GM20000 (cell line): ENCODE data around the gene CELA2B.
"Not testable (repeated sequence)": the region's sequence is repeated elsewhere in the genome, so short reads cannot be mapped to it uniquely, and the experiment has no call there.

Experiments
- DNase-seq: peaks from one replicate; pipeline ENCODE4 v3.0.0; 2012; ENCODE audit warnings: low spot score
- TF ChIP-seq, protein P1 (sequence below): IDR thresholded peaks from 2 replicates; pipeline ENCODE4 v1.5.1; 2012; ENCODE audit warnings: mild to moderate bottlenecking, control low read depth; ENCODE audit errors: extremely low read depth, missing control alignments

CELA2B gene

DNA sequence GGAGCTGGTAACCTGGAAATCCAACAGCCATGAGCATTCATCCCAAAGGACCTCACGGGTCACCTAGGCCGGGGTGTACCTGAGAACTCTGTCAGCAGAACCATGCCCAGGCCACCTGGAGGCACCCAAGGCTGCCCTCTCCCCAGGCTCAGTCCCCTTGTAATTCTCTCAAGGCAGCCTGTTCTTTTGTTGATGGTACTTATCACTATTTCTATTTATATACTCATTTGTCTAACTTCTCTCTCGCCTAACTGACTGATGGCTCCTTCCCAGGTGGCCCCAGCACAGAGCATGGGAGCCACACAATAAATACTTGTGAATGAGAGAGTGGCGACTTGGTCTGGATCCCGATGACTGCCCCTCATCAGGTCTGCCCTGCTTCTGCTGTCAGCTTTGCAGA lies 31.4 kb downstream of the CELA2B start:
- TF ChIP-seq, protein P1, sequence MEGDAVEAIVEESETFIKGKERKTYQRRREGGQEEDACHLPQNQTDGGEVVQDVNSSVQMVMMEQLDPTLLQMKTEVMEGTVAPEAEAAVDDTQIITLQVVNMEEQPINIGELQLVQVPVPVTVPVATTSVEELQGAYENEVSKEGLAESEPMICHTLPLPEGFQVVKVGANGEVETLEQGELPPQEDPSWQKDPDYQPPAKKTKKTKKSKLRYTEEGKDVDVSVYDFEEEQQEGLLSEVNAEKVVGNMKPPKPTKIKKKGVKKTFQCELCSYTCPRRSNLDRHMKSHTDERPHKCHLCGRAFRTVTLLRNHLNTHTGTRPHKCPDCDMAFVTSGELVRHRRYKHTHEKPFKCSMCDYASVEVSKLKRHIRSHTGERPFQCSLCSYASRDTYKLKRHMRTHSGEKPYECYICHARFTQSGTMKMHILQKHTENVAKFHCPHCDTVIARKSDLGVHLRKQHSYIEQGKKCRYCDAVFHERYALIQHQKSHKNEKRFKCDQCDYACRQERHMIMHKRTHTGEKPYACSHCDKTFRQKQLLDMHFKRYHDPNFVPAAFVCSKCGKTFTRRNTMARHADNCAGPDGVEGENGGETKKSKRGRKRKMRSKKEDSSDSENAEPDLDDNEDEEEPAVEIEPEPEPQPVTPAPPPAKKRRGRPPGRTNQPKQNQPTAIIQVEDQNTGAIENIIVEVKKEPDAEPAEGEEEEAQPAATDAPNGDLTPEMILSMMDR, result no peak
- DNase-seq, result no peak

DNA sequence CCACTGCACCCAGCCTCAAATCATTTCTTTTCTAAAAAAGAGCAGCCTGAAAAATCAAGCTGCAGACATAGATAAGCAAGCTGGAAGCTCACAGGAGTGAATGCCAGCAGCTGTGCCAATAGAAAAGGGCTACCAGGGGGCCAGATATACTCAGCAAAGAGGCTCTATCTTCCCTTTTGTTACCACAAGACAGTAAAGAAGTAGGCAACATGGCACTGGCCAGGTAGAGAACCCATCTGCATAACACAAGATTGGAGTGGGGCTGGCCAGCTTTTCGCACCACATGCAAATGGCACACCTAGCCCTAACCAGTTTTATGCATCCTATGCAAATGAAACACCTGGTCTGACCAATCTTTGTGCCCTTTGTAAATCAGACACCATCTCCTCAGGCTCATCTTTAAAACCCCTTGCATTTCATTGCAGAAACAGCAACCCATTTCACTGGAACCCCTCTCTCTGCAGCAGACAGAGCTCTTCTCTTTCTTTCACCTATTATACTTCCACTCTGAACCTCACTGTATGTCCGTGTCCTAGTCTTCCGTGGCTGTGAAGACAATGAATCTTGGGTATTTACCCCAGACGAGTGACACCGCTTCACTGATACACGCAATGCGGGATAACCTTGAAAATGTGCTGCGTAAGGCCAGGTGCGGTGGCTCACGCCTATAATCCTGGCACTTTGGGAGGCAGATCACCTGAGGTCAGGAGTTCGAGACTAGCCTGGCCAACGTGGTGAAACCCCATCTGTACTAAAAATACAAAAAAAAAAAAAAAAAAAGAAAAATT lies 33.0 kb downstream of the CELA2B start:
- no peak for DNase-seq
- TF ChIP-seq, protein P1, result no peak

DNA sequence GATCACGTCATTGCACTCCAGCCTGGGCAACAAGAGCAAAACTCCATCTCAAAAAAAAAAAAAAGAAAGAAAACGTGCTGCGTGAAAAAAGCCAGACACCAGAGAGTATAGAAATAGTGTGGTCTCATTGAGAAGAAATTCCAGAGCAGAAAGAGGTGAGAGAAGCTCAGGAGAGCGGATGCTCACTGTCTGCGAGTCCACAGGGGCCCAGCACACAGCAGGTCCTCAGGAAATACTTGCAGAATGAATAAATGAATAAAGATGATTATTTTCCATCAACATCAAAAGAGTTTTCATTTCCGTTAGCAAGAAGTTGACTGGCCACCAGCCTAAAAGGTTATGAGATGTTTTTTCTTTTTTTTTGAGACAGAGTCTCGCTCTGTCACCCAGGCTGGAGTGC lies 33.7 kb downstream of the CELA2B start:
- TF ChIP-seq, protein P1, result no peak
- DNase-seq, result no peak

DNA sequence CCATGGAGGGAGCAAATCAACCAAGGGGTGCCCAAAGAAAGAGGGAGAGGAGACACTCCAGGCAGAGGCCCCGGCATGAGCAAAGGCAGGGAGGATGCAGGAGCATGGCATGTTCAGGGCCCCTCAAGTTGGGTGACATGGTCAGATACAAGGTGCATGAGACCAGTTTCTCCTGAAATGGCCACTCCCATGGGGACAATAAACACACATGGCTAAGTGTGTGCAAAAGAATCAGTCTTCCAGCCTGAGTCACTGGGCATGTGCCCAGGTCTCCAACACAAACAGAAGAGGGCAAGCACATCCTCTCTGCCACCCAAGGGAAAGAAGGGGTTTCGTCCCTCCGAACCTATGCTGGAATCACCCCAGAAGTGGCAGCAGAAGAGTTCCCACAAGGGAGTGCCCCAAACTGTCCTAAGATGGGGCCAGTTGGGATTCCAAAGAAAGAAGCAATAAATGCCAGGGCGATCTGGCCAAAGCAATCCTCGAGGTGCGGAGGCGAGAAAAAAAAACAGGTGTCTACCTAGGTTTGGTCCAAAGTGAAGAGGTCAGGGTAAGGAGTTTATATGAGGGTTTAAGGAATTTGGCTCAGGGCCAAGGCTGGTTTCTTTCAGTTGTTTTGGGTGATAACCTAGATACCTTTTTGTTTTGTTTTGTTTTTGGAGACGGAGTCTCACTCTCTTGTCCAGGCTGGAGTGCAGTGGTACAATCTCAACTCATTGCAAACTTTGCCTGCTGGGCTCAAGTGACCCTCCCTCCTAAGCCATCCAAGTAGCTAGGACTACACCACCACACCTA lies 34.9 kb downstream of the CELA2B start:
- TF ChIP-seq, protein P1, result no peak
- DNase-seq, result no peak

DNA sequence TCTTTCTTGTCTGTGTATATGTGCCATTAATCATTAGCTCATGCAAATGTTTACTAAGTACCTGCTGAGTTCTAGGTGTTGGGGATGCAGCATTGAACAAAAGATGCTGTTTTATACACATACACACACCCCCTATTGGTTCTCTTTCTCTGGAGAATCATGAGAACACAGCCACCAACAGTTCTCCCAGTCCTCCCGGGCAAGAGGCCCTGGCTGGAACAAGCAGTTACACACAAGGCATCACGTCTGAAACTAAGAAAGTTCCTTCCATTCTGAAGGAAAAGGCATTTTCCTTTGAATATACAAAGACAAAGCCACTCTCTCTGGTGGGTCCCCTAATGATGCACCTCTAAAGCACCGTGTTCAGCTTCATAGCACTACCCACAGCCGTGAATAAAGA lies 37.3 kb downstream of the CELA2B start:
- TF ChIP-seq, protein P1, result no peak
- DNase-seq, result no peak

DNA sequence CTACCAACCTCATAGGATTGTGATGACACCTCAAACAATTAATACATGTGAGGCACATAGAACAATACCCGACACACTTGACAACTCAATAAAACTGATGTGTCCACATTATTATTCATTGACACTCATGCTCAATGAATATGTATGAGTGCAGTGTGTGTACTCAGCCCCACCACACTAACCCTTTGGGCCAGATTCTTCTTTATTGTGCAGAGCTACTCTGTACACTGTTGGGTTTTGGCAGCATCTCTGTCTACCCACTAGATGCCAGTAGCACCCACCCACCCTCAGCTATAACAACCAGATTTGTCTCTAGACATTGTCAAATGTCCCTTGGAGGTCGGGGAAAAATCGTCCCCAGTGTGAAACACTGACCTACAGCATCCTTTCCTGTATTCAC lies 38.0 kb downstream of the CELA2B start:
- no peak for DNase-seq
- TF ChIP-seq, protein P1, result no peak

DNA sequence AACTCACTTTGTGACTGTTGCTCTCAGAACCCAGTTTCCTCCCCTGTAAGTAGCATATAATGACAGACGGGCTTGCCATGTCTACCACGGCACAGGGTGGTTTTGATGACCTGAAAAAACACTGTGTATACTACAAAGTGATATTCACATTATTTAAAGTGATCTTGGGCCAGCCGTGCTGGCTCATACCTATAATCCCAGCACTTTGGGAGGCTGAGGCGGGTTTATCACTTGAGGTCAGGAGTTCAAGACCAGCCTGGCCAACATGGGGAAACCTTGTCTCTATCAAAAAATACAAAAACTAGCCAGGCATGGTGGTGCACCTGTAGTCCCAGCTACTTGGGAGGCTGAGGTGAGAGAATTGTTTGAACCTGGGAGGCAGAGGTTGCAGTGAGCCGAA lies 38.7 kb downstream of the CELA2B start:
- not testable (repeated sequence) for DNase-seq
